Activated CD8-positive, alpha-beta T cell treated with anti-CD3 and anti-CD28 coated beads for 36 hours (primary cell): ENCODE measurements around the gene HPD. TPM values are rescaled to one million over a fixed set of nuclear protein-coding genes. Genes with fewer than 3 reads are reported as not detected.

Experiments used
- ATAC-seq: fragments of 200-7000 bp; cut with Tn5 transposase; one replicate; pipeline ENCODE4 v1.10.0; 2021; ENCODE audit warnings: mild to moderate bottlenecking, moderate library complexity
- CTCF ChIA-PET: fragments of 350-600 bp; sonication (Branson Sonifier 250); formaldehyde crosslinking; loops from one replicate; lab custom pipeline; 2021; ENCODE audit warnings: antibody characterized with exemption; lab: Charles Lee
- POLR2A ChIA-PET: fragments of 350-600 bp; sonication (Branson Sonifier 250); formaldehyde crosslinking; loops from one replicate; lab custom pipeline; 2021; ENCODE audit warnings: antibody characterized with exemption; lab: Charles Lee
- DNase-seq: peaks from one replicate; pipeline ENCODE4 v3.0.0-alpha.2; 2020
- H3K27ac Mint-ChIP-seq: one replicate; pipeline ENCODE4 v1.8.0; 2021; ENCODE audit warnings: mild to moderate bottlenecking, mixed read lengths
- H3K27me3 Mint-ChIP-seq: one replicate; pipeline ENCODE4 v1.8.0; 2021; ENCODE audit warnings: mixed read lengths
- H3K36me3 Mint-ChIP-seq: one replicate; pipeline ENCODE4 v1.8.0; 2021; ENCODE audit warnings: low read depth, mixed read lengths
- H3K4me1 Mint-ChIP-seq: one replicate; pipeline ENCODE4 v1.8.0; 2021; ENCODE audit warnings: low read depth, mixed read lengths
- H3K4me3 Mint-ChIP-seq: one replicate; pipeline ENCODE4 v1.8.0; 2021; ENCODE audit warnings: mild to moderate bottlenecking, moderate library complexity, mixed read lengths
- H3K9me3 Mint-ChIP-seq: one replicate; pipeline ENCODE4 v1.8.0; 2021; ENCODE audit warnings: mixed read lengths
- CTCF ChIP-seq: fragments of 200-600 bp; IDR thresholded peaks from one replicate; pipeline ENCODE4 v1.8.0; 2022; ENCODE audit warnings: antibody characterized with exemption, mild to moderate bottlenecking
- intact Hi-C: fragments of 100-400 bp; cut with micrococcal nuclease; formaldehyde crosslinking; loops from one replicate; pipeline ENCODE4 v1.10.0; 2022
- total RNA-seq, 2 experiments: library from RNA; stranded (reverse); gene quantifications; one replicate each; pipeline ENCODE4 v1.2.3, GENCODE V29; 2021

Gene HPD
- total RNA-seq, 2 experiments from 2014 or later = not detected

GRCh38 chr12:121822393-121823100 lies 36.1 kb downstream of the HPD start:
- intact Hi-C loops = no loop called here
- DNase-seq (no peak), ATAC-seq (no peak)
- peaks cover 21% of the 10 kb centered on the region for H3K36me3 Mint-ChIP-seq
- ChIA-PET CTCF (no interaction called here), POLR2A (interaction anchor here (0.7 to 0.8 kb wide), 2 partner anchors 9 to 16 kb away, joined by 3 read pairs; no protein-coding TSS in a partner anchor)
- TF ChIP-seq CTCF = no peak
- no peaks in the 10 kb centered on the region for H3K9me3 Mint-ChIP-seq
- no peak overlapping the region for H3K27ac Mint-ChIP-seq
- H3K27me3 Mint-ChIP-seq = no peaks in the 10 kb centered on the region
- no peak overlapping the region for H3K4me3 Mint-ChIP-seq
- H3K4me1 Mint-ChIP-seq = peaks cover 2% of the 10 kb centered on the region

- no peak overlapping the region for H3K27ac Mint-ChIP-seq
- peaks cover 3% of the 10 kb centered on the region for H3K4me1 Mint-ChIP-seq
- ATAC-seq = no peak
- no peak overlapping the region for H3K4me3 Mint-ChIP-seq
- no peaks in the 10 kb centered on the region for H3K27me3 Mint-ChIP-seq
- no peaks in the 10 kb centered on the region for H3K9me3 Mint-ChIP-seq
- POLR2A ChIA-PET = interaction anchor here (0.6 to 0.8 kb wide), 3 partner anchors 8 to 342 kb away, joined by 3 to 4 read pairs (median 3); no protein-coding TSS in a partner anchor
- peaks cover 26% of the 10 kb centered on the region for H3K36me3 Mint-ChIP-seq
- no peak for DNase-seq
- no peak for TF ChIP-seq CTCF
- intact Hi-C loops = no loop called here
- CTCF ChIA-PET = interaction anchor here (0.9 to 1.4 kb wide), 2 partner anchors 9 to 26 kb away, joined by 5 to 6 read pairs; no protein-coding TSS in a partner anchor
Observed at GRCh38 chr12:121820056-121820455, 38.6 kb downstream of the HPD start.

- ChIA-PET CTCF (interaction anchor here (1.0 kb wide), 1 partner anchor 25 kb away, joined by 3 read pairs; no protein-coding TSS in a partner anchor), POLR2A (no interaction called here)
- no peak for TF ChIP-seq CTCF
- Mint-ChIP-seq H3K36me3 (peaks cover 25% of the 10 kb centered on the region), H3K27ac (peak overlapping the region; percentile 30), H3K27me3 (no peaks in the 10 kb centered on the region), H3K9me3 (no peaks in the 10 kb centered on the region), H3K4me1 (peaks cover 3% of the 10 kb centered on the region), H3K4me3 (no peak overlapping the region)
- intact Hi-C loops = no loop called here
- ATAC-seq = no peak
- no peak for DNase-seq
Observed at GRCh38 chr12:121819212-121819949, 39.3 kb downstream of the HPD start.

- no peak for TF ChIP-seq CTCF
- Mint-ChIP-seq H3K27ac (no peak overlapping the region), H3K4me3 (no peak overlapping the region), H3K27me3 (no peaks in the 10 kb centered on the region), H3K9me3 (no peaks in the 10 kb centered on the region), H3K4me1 (peaks cover 16% of the 10 kb centered on the region), H3K36me3 (peaks cover 36% of the 10 kb centered on the region)
- intact Hi-C loops = no loop called here
- no peak for DNase-seq
- ChIA-PET POLR2A (no interaction called here), CTCF (no interaction called here)
- ATAC-seq = no peak
Observed at GRCh38 chr12:121817648-121818043, 41.0 kb downstream of the HPD start.
